HG03139 (cell line): ENCODE results near the gene PDE7B.
"Not testable (repeated sequence)": the region's sequence is repeated elsewhere in the genome, so short reads cannot be mapped to it uniquely, and the experiment has no call there.

Source experiments
- ATAC-seq: cut with Tn5 transposase; IDR thresholded peaks from one replicate; pipeline ENCODE4 v1.9.1; 2021; ENCODE audit not compliant: unreplicated experiment

PDE7B gene

GRCh38 chr6:136137739-136138402 is 286.4 kb downstream of the PDE7B start:
- no peak for ATAC-seq

DNA sequence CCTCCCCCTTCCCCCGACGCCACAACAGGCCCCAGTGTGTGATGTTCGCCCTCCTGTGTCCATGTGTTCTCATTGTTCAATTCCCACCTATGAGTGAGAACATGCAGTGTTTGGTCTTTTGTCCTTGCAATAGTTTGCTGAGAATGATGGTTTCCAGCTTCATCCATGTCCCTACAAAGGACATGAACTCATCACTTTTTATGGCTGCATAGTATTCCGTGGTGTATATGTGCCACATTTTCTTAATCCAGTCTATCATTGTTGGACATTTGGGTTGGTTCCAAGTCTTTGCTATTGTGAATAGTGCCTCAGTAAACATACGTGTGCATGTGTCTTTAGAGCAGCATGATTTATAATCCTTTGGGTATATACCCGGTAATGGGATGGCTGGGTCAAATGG is 287.6 kb downstream of the PDE7B start:
- not testable (repeated sequence) for ATAC-seq

- ATAC-seq, result no peak
These were observed 292.9 kb downstream of the PDE7B start for GRCh38 chr6:136144251-136145023.

GRCh38 chr6:136146130-136146529 is 294.6 kb downstream of the PDE7B start:
- ATAC-seq, result no peak

- no peak for ATAC-seq
These were observed 295.8 kb downstream of the PDE7B start for GRCh38 chr6:136147342-136147741.

- ATAC-seq, result no peak
These were observed 296.6 kb downstream of the PDE7B start for GRCh38 chr6:136148051-136148450.

DNA sequence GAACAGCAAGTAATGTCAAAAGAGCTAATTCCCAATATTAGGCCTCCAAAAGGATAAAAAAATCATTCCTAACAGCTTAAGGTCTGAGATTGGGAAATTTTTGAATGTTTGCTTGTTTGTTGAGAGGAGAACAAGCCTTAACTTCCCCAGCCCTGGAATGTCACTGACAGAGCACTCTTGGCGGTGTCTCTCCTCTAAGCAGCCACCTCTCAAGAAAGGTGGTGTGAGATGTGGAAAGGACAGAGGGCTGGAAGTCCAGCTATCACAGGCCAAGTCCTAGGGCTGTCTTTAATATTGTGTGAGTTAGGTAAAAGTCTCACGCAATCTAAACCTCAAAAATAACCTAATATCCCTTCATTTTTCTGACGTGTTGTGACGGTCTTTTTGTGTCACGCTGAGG is 297.0 kb downstream of the PDE7B start:
- no peak for ATAC-seq

- no peak for ATAC-seq
These were observed 297.8 kb downstream of the PDE7B start for GRCh38 chr6:136149311-136149710.

- ATAC-seq, result no peak
These were observed 299.5 kb downstream of the PDE7B start for GRCh38 chr6:136150961-136151360.

DNA sequence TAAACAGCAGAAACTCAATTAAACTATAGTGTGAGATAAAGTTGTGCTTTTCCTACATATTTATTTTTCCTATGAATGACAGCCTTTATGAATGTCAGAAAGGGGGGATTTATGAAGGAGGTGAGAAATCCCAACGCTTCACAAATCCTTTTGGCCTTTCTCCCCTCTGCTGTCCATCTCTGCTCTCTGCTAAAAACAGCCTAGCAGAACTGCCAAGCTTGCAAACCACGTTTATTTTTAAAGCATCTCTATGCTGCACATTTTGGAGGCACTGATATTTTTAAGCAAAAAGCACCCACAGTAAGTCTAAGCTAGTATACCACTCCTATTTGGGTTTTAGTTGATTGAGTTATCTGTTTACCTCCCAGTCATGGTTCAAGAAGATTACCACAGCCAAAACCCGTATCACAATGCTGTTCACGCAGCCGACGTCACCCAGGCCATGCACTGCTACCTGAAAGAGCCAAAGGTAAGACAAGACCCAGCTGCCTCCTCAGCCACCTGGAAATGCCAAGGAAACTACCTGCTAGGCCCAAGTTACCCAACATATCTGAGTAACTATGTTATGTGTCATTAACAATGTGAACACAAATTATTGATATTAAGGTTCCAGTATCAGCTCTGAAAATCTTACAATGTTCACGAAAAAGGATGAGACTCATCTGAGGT is 302.3 kb downstream of the PDE7B start:
- no peak for ATAC-seq

DNA sequence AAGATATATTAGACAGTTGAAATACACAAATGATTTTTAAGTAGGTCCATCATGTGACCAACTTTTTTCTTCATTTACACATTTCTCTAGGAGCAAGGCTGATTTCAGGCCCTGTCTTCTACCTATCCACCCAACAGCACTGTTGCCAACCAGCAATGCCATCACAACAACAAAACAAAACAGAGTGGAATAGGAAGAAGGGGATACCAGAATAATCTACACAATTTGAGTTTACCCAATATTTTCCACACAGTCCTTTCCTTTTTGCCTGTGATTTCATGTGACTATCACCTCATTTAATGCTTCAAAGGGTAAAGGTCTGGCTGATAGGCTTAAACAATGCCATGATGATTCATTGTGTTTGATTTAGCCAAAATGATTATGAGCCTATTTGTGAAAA is 303.7 kb downstream of the PDE7B start:
- no peak for ATAC-seq

- no peak for ATAC-seq
These were observed 306.2 kb downstream of the PDE7B start for GRCh38 chr6:136157743-136158142.

GRCh38 chr6:136158387-136158821 is 306.9 kb downstream of the PDE7B start:
- no peak for ATAC-seq

DNA sequence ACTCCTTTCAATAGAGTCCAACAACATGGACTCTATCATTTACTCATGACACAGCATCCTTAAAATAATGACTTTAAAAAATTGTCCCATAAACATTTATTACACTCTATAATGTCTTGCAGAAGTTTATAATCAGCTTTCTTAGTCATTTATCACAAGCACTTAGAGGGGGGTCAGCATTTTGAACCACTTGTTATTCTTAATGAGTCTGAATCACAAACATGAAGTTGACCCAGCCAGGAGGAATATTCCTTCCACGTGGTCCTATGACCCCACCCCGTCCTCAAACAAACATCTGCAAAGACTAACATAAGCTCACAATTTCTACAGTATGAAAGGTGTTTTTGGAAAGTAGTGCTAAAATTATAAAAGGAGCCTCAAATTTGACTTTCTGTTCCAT is 307.5 kb downstream of the PDE7B start:
- ATAC-seq, result no peak

DNA sequence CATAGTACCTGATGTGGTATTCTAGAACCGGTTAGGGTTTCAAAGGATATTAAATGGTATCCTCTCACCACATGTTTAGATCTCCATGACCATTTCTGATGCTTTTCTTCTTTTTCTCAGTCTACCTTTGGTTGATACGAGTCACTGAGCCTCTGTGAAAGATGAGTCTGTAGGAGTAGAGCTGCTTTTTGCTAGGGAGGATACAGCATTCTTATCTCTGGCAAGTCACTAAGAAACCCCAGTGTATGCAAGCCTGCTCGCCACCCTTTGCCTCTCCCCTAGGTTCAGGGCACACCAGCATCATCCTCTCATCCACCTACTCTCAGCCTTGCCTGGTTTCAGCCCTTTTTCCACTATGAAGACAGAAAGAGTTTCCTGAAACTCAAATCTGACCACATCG is 308.7 kb downstream of the PDE7B start:
- ATAC-seq, result no peak

DNA sequence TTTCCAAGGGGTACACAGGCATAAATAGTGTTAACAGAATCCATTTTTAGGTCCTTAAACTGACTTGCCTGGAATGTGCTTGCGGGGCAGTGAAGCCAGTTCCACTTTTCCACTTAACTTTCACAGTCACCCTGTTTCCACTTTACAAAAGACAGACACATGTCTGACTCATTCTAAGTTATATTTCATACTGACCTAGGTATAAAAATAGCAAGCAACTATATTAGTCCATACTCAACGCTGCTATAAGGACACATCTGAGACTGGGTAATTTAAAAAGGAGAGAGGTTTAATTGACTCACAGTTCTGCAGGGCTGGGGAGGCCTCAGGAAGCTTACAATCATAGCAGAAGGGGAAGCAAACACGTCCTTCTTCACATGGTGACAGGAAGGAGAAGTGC is 310.4 kb downstream of the PDE7B start:
- ATAC-seq, result no peak

DNA sequence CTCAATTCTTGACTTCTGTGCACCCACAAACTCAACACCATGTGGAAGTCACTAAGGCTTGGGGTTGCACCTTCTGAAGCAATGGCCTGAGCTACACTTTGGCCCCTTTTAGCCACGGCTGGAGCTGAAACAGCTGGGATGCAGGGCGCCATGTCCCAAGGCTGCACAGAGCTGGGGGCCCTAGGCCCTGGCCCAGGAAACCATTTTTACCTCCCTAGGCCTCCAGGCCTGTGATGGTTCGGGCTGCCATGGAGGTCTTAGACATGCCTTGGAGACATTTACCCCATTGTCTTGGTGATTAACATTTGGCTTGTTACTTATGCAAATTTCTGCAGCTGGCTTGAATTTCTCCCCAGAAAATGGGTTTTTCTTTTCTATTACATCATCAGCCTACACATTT is 311.8 kb downstream of the PDE7B start:
- no peak for ATAC-seq

DNA sequence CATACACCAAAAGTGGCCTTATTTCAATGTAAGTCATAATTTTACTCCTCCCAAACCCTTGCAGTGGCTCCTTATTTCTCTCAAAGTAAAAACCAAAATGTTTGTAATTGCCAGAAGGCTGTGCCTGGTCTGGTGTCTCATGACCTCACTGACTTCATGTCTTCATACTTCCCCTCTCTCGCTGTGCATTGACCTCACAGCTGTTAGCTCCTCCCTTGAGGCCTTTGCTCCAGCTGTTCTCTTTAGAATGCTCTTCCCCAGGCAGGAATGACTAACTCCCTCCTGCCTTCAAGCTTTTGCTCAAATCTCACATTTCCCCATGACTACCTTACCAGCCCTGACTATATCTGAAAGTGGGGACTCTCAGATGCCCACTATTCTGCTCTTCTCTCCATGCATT is 315.3 kb downstream of the PDE7B start:
- no peak for ATAC-seq

GRCh38 chr6:136169394-136170148 is 318.1 kb downstream of the PDE7B start:
- ATAC-seq, result no peak

DNA sequence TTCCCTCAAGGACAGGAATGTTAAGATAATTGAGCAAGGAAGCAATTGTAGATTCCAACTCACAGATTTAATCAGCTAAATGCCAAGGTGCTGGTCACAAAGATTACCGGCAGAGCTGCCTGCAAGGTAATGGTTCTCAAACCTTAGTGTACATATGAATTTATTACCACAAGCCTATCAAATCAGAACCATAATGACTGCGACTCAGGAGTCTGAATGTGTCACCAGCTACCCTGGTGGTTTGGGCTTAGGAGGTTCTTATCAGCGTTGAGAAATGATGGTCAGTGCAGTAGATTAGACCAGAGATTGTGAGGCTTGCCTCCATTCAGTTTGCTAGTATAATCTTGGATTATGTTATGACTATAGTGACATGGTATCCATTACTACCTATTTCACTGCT is 319.7 kb downstream of the PDE7B start:
- no peak for ATAC-seq
